HG02852 (cell line): ENCODE results near the gene KLHL9.
A peak's percentile ranks its signal among the peaks of the same experiment; 100 is the strongest.
"Not testable (repeated sequence)": the region's sequence is repeated elsewhere in the genome, so short reads cannot be mapped to it uniquely, and the experiment has no call there.

ENCODE experiments used
- ATAC-seq: cut with Tn5 transposase; IDR thresholded peaks from one replicate; pipeline ENCODE4 v1.9.1; 2021; ENCODE audit warnings: mild to moderate bottlenecking, moderate library complexity; ENCODE audit not compliant: unreplicated experiment

KLHL9 gene

GRCh38 chr9:21334701-21335632 lies at the start of gene KLHL9:
Gene KLHL9 (minus strand): TSS chr9:21335404. CDS start chr9:21334859, 545 bp downstream.
- peak; percentile 89 for ATAC-seq

- ATAC-seq = no peak
Observed at GRCh38 chr9:21383627-21384026, 48.4 kb upstream of the KLHL9 start.

DNA sequence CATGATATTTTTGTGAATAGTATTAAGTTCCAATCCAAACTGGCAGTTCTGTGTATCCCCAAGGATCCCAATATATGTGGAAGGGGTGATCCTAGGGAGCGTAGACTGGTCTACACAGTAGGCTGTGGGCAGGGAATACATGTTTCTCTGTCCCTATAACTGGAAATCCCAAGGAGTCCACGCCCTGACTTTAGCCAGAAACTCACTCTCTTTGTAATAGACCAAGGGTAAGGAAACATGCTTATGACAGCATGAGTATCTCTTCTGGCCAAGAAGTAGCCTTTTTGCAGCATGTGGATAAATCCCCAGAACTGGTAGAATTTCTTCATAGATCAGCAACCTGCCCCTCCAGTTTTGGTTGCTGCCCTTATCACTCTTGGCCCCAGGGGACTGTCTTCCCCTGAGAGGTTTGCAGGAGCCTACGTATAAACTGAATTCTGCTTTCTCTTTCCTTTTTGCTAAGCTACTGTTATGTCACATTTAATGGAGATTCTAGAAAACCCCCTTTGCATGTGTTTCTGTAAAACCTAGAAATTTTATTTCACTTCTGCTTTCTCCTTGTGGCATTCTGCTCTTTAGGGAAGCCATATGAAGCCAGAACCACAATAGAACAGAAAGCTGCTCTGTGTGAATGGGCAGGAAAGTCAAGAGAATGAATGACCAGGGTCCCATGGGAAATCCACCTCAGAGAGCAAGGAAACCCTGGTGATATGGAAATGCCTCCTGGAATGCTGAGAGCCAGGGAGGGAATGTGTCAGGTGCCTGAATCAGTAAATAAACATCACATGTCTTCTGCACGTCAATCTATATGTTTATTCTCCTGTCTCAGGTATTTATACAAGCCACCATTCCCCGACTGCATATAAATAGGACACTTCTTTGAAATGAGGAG lies 46.5 kb upstream of the KLHL9 start:
- ATAC-seq = peak; percentile 99

GRCh38 chr9:21371467-21371866 lies 36.3 kb upstream of the KLHL9 start:
- ATAC-seq = not testable (repeated sequence)

GRCh38 chr9:21367957-21368356 lies 32.8 kb upstream of the KLHL9 start, which contains the start of gene IFNA13:
Gene IFNA13 (minus strand): TSS chr9:21368057. CDS start chr9:21368010, 47 bp downstream.
- no peak for ATAC-seq

DNA sequence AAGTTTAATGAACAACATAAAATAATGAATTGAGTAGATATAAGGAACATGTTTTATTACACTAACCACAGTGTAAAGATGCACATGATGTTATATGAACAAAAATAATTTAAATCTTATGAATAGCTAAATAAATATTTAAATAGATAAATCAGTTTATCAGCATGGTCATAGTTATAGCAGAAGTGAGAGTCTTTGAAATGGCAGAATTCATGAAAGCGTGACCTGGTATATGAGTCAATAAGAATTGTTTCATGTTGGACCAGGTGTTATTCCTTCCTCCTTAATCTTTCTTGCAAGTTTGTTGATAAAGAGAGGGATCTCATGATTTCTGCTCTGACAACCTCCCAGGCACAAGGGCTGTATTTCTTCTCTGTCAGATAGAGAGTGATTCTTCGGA lies 32.0 kb upstream of the KLHL9 start:
- peak; percentile 95 for ATAC-seq

GRCh38 chr9:21362287-21362686 lies 27.1 kb upstream of the KLHL9 start:
- no peak for ATAC-seq

DNA sequence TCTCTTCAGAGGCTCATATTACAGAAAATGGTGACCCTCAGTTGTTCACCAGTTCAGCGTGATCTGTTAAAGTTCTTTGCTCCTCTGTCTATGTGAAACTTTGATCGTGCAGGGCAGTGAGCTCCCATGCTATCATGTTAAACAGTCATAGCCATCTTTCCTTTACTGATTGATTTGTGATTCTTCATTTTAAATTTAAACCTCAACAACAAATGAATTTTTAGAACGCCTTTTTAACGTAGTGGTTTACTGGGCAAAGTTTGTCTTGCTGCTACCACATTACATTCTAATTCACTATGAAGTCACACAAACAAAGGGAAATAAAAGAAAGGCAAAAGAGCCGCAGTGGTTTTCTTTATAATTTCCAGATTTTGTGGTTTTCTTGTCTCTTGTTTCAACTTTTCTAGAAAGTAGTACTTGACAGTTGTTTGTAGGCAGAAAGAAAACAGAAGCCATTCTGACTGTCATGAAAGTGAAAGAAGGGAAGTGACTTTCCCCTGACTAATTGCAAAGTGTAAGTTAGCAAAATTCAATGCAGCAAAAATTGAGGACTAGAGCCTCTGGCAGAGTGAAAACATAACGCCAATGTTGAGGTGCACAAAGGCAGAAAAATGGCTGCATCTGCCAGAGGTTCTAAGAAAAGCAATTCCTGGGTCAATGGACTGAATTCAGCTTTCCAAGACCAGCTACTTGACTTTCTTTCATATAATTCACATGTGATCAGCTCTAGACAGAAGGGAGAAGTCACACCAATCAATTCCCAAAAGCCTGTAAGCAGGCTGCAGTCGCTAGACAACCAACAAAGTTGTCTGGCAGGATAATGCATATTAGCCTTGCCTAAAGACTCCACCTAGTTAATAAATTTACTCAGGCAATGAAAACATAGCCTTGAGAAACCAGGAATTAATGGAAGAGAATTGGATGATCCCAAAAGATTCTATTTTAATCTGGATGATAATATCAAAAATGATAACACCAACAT lies 22.6 kb upstream of the KLHL9 start:
- ATAC-seq = peak; percentile 95

- no peak for ATAC-seq
Observed at GRCh38 chr9:21350787-21351186, 15.6 kb upstream of the KLHL9 start, which contains the start of gene IFNA6. Gene IFNA6 (minus strand): TSS chr9:21350887. CDS start chr9:21350887, 0 bp downstream.

GRCh38 chr9:21348430-21348970 lies 13.3 kb upstream of the KLHL9 start:
- ATAC-seq = no peak

GRCh38 chr9:21340735-21341134 lies 5.5 kb upstream of the KLHL9 start:
- no peak for ATAC-seq

DNA sequence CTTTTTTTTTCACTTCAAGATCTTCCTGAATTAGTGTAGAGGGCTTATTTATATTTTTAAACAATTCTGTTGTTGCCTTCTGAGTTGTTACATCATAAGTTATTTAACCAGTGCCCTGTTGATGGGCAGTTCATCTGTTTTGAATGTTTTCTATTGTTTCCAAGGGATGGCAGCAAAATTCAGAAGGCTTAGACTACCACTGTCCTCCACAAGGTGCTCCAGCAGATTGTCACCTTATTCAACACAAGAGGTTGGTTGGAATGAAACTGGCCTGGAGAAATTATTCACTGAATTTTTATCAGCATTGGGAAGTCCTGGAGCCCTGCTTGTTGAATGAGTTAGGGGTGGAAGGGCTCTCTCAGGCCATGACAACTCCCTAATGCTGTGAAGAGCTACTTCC lies 1.3 kb upstream of the KLHL9 start:
- no peak for ATAC-seq

DNA sequence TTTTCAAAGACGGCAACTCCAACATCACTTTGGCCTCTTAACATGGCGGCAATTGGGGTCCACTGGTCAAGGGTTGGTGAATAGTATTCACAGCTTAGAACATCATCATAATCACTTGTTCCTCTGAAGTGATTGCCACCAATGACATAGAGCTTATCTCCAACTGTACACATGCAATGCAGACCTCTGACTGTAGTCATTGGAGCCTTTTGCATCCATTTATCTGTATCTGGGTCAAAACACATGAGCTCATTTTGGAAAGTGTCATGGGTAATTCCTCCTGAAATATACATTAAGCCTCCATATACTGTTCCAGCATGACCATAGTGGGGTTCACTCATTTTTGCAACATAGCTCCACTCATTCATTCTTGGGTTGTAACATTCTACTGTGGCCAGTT lies 2.0 kb downstream of the KLHL9 start:
- ATAC-seq = no peak

GRCh38 chr9:21331676-21332402 lies 3.4 kb downstream of the KLHL9 start:
- ATAC-seq = no peak

DNA sequence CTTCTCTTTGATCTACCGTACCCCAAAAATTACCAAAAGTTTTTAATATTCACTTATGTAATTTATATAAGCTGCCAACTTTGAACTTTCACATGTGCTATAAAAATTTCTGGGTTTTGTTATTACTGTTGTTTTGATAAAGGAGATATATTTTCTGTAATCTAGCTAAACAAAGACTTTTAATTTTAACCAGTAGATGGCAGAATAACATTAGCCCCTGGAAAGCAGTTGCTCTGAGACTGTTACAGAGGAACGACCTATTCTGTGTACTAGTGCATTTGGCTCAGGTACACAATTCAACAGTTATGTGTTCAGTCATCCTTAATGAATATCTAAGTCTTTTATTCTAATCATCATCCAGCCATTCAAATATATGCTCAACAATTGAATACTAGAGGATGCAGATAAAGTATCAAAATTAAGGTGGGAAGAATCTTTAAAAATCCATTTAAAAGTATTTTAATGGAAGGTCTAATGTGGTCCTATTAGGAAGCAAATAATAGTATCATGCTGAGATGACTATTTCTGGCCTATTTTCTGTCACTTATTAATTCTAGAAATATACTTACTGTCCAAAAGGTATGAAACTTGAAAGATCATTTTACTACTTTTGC lies 8.6 kb downstream of the KLHL9 start:
- peak; percentile 82 for ATAC-seq

DNA sequence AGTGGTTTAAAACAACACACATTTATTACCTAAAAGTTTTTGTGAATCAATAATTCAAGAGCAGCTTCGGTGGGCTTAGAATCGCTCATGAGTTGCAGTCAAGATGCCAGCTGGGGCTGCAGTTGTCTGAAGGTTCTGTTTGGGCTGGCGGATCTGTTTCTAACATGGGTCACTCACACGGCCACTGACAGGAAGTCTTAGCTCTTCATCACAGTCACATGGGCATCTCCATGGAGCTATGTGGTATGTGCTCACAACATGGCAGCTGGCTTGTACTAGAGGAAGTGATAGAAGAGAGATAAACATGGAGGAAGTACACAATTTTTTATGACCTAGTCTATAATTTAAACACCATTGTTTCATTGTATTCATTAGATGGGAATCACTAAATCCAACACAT lies 11.2 kb downstream of the KLHL9 start:
- ATAC-seq = no peak

DNA sequence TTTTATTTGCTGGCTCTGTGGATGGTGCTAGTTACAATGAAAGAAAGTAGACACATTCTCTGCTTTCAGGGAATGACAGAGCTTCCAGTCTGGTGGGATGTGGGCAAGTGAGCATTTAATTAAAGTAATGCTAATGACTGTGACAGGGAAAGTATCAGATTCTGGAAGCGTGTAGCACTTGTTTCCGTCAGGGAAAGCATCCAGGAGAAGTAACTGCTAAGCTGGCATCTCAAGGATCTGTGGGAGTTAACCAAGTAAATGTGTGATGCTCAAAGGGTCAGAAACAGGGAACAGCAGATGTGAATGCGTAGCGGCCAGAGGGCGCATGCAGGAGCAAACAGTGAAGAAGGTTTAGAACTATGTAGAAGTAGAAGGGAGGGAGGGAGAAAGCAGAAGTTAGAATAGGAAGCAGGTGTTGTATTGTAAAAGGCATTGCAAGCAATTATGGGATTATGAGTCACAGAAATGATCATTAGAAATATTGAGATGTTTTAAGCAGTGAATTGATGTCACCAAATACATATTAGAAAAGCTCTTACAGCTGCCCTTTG lies 12.2 kb downstream of the KLHL9 start:
- no peak for ATAC-seq

DNA sequence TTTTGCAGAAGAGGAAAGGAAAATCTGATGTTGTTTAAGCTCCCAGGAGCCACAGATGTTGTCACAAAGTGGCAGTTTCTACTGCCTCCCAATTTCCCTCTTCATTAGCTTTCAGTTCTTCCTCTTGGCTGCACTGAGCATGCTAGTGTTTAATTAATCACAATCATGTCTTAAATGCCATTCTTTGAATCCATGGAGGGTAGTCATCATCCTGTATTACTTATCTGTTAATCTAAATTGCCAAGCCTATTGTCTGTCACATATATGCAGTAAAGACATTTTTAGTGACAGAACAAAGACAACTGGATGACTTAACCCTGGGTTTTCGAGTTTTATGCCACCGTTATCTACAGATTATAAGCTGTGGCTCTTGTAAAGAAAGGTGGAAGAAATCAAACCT lies 14.7 kb downstream of the KLHL9 start:
- ATAC-seq = no peak
